ENCODE results near the gene RPL10.

RPL10 gene

GRCh38 chrX:154360155-154360713 lies 37.9 kb upstream of the RPL10 start:
- H3K4me3 ChIP-seq (ENCODE audit: low read depth, low read length): no peak overlapping the region
- no peak for TF ChIP-seq CTCF (IDR thresholded peaks at IDR 0.05; ENCODE audit: insufficient read depth, low read depth, low read length, missing control alignments)
- DNase-seq (ENCODE audit: low read depth): no peak

- no peak overlapping the region for H3K4me3 ChIP-seq (ENCODE audit: low read depth, low read length)
- DNase-seq (ENCODE audit: low read depth): no peak
- TF ChIP-seq CTCF (IDR thresholded peaks at IDR 0.05; ENCODE audit: insufficient read depth, low read depth, low read length, missing control alignments): no peak
Observed at GRCh38 chrX:154362085-154362742, 36.0 kb upstream of the RPL10 start.

- no peak for DNase-seq (ENCODE audit: low read depth)
- H3K4me3 ChIP-seq (ENCODE audit: low read depth, low read length): no peak overlapping the region
- no peak for TF ChIP-seq CTCF (IDR thresholded peaks at IDR 0.05; ENCODE audit: insufficient read depth, low read depth, low read length, missing control alignments)
Observed at GRCh38 chrX:154363706-154364439, 34.3 kb upstream of the RPL10 start.

- no peak overlapping the region for H3K4me3 ChIP-seq (ENCODE audit: low read depth, low read length)
- DNase-seq (ENCODE audit: low read depth): no peak
- TF ChIP-seq CTCF (IDR thresholded peaks at IDR 0.05; ENCODE audit: insufficient read depth, low read depth, low read length, missing control alignments): no peak
Observed at GRCh38 chrX:154365052-154365600, 33.1 kb upstream of the RPL10 start.

- no peak for TF ChIP-seq CTCF (IDR thresholded peaks at IDR 0.05; ENCODE audit: insufficient read depth, low read depth, low read length, missing control alignments)
- H3K4me3 ChIP-seq (ENCODE audit: low read depth, low read length): no peak overlapping the region
- DNase-seq (ENCODE audit: low read depth): no peak
Observed at GRCh38 chrX:154365997-154366665, 32.0 kb upstream of the RPL10 start.

GRCh38 chrX:154366666-154367055 lies 31.5 kb upstream of the RPL10 start:
- DNase-seq (ENCODE audit: low read depth): no peak
- no peak for TF ChIP-seq CTCF (IDR thresholded peaks at IDR 0.05; ENCODE audit: insufficient read depth, low read depth, low read length, missing control alignments)
- H3K4me3 ChIP-seq (ENCODE audit: low read depth, low read length): no peak overlapping the region
